GM23248 (cell line): Measurements from ENCODE around the gene FOXQ1.

Source experiments
- EZH2 ChIP-seq: fragments of 200-600 bp; sonication (generic); IDR thresholded peaks from 2 replicates; pipeline ENCODE4 v1.6.1; 2018; ENCODE audit warnings: antibody characterized with exemption, mild to moderate bottlenecking; ENCODE audit not compliant: insufficient read depth, poor library complexity, severe bottlenecking
- EZH2phosphoT487 ChIP-seq: fragments of 200-600 bp; sonication (generic); IDR thresholded peaks from 2 replicates; pipeline ENCODE4 v1.6.1; 2018; ENCODE audit warnings: antibody characterized with exemption, moderate library complexity, mild to moderate bottlenecking, low read depth; ENCODE audit not compliant: insufficient read depth

DNA sequence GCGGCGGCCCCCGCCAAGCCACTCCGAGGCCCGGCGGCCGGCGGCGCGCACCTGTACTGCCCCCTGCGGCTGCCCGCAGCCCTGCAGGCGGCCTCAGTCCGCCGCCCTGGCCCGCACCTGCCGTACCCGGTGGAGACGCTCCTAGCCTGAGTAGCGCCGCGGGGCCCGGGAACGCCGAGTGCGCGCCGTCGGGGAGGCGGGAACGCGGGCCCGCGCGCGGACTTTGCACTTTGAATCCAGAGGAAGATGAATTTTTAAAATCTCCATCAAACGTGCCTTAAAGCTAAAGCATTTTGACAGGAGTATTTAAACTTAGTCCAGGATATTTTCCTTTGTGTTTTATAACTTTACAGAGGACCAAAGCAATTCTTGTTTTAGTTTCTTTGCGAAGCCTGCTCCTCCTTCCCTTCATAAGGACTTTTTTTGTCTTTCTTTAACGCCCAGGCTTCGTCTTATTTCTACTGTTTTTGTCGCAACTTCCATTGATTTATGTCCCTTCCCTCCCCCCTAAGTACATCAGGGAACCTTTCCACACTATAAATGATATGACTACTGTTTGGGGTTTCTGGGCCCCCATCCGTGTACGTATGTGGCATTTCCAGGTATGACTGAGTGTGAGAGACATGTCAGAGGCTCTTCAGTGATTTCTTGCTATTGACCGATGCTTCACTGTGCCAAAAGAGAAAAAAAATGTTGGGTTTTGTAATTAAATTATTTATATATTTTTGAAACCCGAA is 2.0 kb downstream of the FOXQ1 start:
- peak; percentile 83 for TF ChIP-seq EZH2
- TF ChIP-seq EZH2phosphoT487, result 0 out of 2 replicates have a peak, but pooled peaks have one; percentile 58
